K562 (cell line): ENCODE data around the gene NAA80. TPM values are rescaled to one million over a fixed set of nuclear protein-coding genes. Genes with fewer than 3 reads are reported as not detected.

Source experiments
- BRD9 ChIP-seq: fragments of 450-650 bp; IDR thresholded peaks from 2 replicates; pipeline ENCODE4 v1.6.1; 2018; ENCODE audit warnings: low read depth; ENCODE audit not compliant: partially characterized antibody
- ETV6 ChIP-seq, 3 experiments: fragments of 150-350 bp in 1 of 3; sonication (generic) in 1 of 3; formaldehyde crosslinking in 1 of 3; IDR thresholded peaks; 2 replicates each; pipeline versions ENCODE4 v1.6.1 to v1.8.0; 2014 to 2022; ENCODE audit warnings: borderline replicate concordance in 2 of 3, low read depth in 2 of 3, antibody characterized with exemption in 1 of 3, low read length in 1 of 3, mild to moderate bottlenecking in 1 of 3, missing genetic modification reagents in 1 of 3
- FOXK1 ChIP-seq: sonication (generic); formaldehyde crosslinking; IDR thresholded peaks from 2 replicates; pipeline ENCODE4 v1.8.0; 2022; ENCODE audit warnings: missing genetic modification reagents, mild to moderate bottlenecking, borderline replicate concordance
- FUS ChIP-seq: fragments of 200-400 bp; formaldehyde crosslinking; optimal IDR thresholded peaks from 2 replicates; pipeline ENCODE3; 2017; ENCODE audit warnings: low read depth, low read length
- GATA2 ChIP-seq: sonication (generic); formaldehyde crosslinking; IDR thresholded peaks from 2 replicates; pipeline ENCODE4 v1.4.0; 2020; ENCODE audit warnings: mild to moderate bottlenecking, missing genetic modification reagents
- GTF2F1 ChIP-seq: IDR thresholded peaks from 2 replicates; pipeline ENCODE4 v1.6.1; 2011; ENCODE audit warnings: low read depth, low read length, improper control_type of control experiment
- JUND ChIP-seq, 2 experiments: IDR thresholded peaks; 2 replicates in 1 of 2; 3 replicates in 1 of 2; pipeline ENCODE4 v1.6.1; 2011; ENCODE audit warnings: borderline replicate concordance in 2 of 2, low read depth in 2 of 2, low read length in 2 of 2, improper control_type of control experiment in 1 of 2, missing biosample characterization in 1 of 2, missing genetic modification characterization in 1 of 2, missing genetic modification reagents in 1 of 2
- MEIS2 ChIP-seq: fragments of 450-650 bp; IDR thresholded peaks from 2 replicates; pipeline ENCODE4 v1.6.1; 2014; ENCODE audit warnings: mild to moderate bottlenecking; ENCODE audit not compliant: partially characterized antibody
- POLR2AphosphoS2 ChIP-seq: IDR thresholded peaks from 2 replicates; pipeline ENCODE4 v1.6.1; 2012; ENCODE audit warnings: low read length, improper control_type of control experiment
- RB1 ChIP-seq: fragments of 450-650 bp; IDR thresholded peaks from 2 replicates; pipeline ENCODE4 v1.6.1; 2017; ENCODE audit warnings: low read depth, mild to moderate bottlenecking
- SIN3A ChIP-seq, 2 experiments: fragments of 150-350 bp in 1 of 2; IDR thresholded peaks; 2 replicates each; pipeline ENCODE4 v1.6.1; 2011 to 2016; ENCODE audit warnings: borderline replicate concordance in 2 of 2, low read depth in 2 of 2, low read length in 2 of 2, mild to moderate bottlenecking in 2 of 2, moderate library complexity in 2 of 2; ENCODE audit not compliant: control insufficient read depth in 1 of 2
- SOX6 ChIP-seq: fragments of 450-650 bp; IDR thresholded peaks from 2 replicates; pipeline ENCODE4 v1.6.1; 2014; ENCODE audit warnings: mild to moderate bottlenecking
- SRSF1 ChIP-seq: fragments of 200-400 bp; formaldehyde crosslinking; IDR thresholded peaks from 2 replicates; pipeline ENCODE4 v1.6.1; 2017; ENCODE audit warnings: mild to moderate bottlenecking, low read depth, low read length, moderate library complexity
- TBP ChIP-seq: optimal IDR thresholded peaks from 2 replicates; pipeline ENCODE3; 2011; ENCODE audit warnings: low read depth, low read length, improper control_type of control experiment
- TCF7 ChIP-seq: sonication (generic); IDR thresholded peaks from 2 replicates; pipeline ENCODE4 v1.6.1; 2016; ENCODE audit warnings: antibody characterized with exemption, borderline replicate concordance
- YBX1 ChIP-seq: fragments of 450-650 bp; IDR thresholded peaks from 2 replicates; pipeline ENCODE4 v1.7.1; 2016; ENCODE audit warnings: mild to moderate bottlenecking
- polyA plus RNA-seq, 8 experiments: library from polyadenylated mRNA; depleted of rRNA in 4 of 8; stranded (reverse) in 5 of 8; unstranded in 3 of 8; fragments of >200 nt; fragmentation: Nextera tagmentation in 2 of 8; fragmentation: Illumina TruSeq in 1 of 8; extraction: Ambion mirVana in 2 of 8; extraction: Trizol in 1 of 8; gene quantifications; 2 replicates each; pipeline versions ENCODE4 v1.2.1 to v1.2.3, GENCODE V29; 2011 to 2014; ENCODE audit warnings: inconsistent platforms in 1 of 8, missing spikeins in 1 of 8
- total RNA-seq, 7 experiments: library from RNA; depleted of rRNA in 6 of 7; stranded (reverse); fragments of >200 nt in 6 of 7; fragmentation: Illumina TruSeq in 2 of 7; extraction: Trizol in 2 of 7; gene quantifications; 2 replicates each; pipeline versions ENCODE4 v1.2.1 to v1.2.3, GENCODE V29; 2011 to 2021; ENCODE audit warnings: low replicate concordance in 1 of 7
- TF ChIP-seq, protein P1 (sequence below), 2 experiments: fragments of 450-650 bp; conservative IDR thresholded peaks; 2 replicates each; pipeline ENCODE4 v1.6.1; 2017; ENCODE audit warnings: mild to moderate bottlenecking in 2 of 2, moderate library complexity in 2 of 2
- TF ChIP-seq, protein P2 (sequence below): fragments of 450-650 bp; IDR thresholded peaks from 2 replicates; pipeline ENCODE4 v1.6.1; 2017; ENCODE audit warnings: mild to moderate bottlenecking, moderate library complexity
- TF ChIP-seq, protein P3 (sequence below), 2 experiments: fragments of 250-450 bp in 1 of 2; fragments of 450-650 bp in 1 of 2; sonication (Bioruptor Pico) in 1 of 2; IDR thresholded peaks; 2 replicates each; pipeline versions ENCODE4 v1.6.1 to v1.8.0; 2016 to 2021; ENCODE audit warnings: mild to moderate bottlenecking in 2 of 2, moderate library complexity in 2 of 2, missing compliant biosample characterization in 1 of 2, missing genetic modification characterization in 1 of 2
- TF ChIP-seq, protein P4 (sequence below): IDR thresholded peaks from 2 replicates; pipeline ENCODE4 v1.6.1; 2014; ENCODE audit warnings: antibody characterized with exemption

Gene NAA80
- total and polyA plus RNA-seq, 9 of the 15 experiments (the other 6 are each of a cell fraction or from before 2014, with no cell fraction given): 0.82 to 24.0 (median 8.6) TPM

DNA sequence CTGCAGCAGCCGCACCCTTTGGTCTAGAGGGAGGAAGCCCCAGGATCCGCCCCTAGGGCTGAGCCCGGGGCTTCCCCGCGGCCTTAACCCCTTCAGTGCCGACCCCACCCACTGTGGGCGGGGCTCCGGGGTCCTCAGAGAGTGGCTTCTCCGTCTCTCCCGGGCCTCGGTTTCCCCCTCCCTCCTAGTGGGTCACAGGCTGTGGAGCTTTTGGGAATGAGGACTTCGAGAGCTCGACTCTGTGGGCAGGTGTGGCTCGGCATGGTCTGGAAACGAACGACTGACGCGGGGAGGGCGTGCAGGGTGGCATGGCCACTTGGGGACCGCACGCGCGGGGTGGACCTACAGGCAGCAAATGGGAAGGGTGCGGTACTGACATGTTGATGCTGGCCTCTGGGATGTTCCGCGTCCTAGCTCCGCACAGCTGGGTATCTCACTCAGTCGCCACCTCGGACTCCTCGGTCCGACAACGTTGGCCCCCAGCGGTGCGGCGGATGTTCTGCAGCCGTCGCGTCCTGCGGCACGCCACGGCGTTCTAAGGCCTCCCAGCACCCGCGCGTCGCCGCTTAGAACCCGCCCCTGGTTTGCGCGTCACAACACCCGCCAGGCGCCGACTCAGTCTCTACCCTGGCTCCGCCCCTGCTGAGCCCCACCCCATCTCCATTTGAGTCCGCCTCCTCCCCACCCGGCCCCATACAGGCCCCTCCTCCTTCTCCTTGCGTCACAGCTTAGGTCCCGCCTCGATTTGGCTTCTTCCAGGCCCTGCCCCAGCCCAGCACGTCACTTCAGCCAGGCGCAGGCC is at the start of gene NAA80, which contains the start of gene HYAL3 (continued):
- peak; percentile 46 to 93; a peak in 2 of 4 replicates for TF ChIP-seq SIN3A (IDR thresholded peaks at IDR 0.05; ENCODE audit: borderline replicate concordance in 2 of 2, control insufficient read depth in 1 of 2, low read depth in 2 of 2, low read length in 2 of 2)
- no peak for TF ChIP-seq BRD9
- peak; percentile 68 for TF ChIP-seq POLR2AphosphoS2
- TF ChIP-seq GTF2F1: no peak
- no peak for TF ChIP-seq ETV6 (IDR thresholded peaks at IDR 0.05; ENCODE audit: borderline replicate concordance in 1 of 2, low read depth in 2 of 2, low read length in 1 of 2)
- no peak for TF ChIP-seq ETV6 (CRISPR knock-in tag; IDR thresholded peaks at IDR 0.05; ENCODE audit: borderline replicate concordance)
- peak; percentile 21 for TF ChIP-seq TBP
- peak; percentile 19; the same call in 1 of the 2 replicates for TF ChIP-seq RB1
- 0 out of 2 replicates have a peak, but pooled peaks have one; percentile 43 for TF ChIP-seq TCF7
- TF ChIP-seq YBX1: no peak
- no peak for TF ChIP-seq FUS
- TF ChIP-seq, protein P1, sequence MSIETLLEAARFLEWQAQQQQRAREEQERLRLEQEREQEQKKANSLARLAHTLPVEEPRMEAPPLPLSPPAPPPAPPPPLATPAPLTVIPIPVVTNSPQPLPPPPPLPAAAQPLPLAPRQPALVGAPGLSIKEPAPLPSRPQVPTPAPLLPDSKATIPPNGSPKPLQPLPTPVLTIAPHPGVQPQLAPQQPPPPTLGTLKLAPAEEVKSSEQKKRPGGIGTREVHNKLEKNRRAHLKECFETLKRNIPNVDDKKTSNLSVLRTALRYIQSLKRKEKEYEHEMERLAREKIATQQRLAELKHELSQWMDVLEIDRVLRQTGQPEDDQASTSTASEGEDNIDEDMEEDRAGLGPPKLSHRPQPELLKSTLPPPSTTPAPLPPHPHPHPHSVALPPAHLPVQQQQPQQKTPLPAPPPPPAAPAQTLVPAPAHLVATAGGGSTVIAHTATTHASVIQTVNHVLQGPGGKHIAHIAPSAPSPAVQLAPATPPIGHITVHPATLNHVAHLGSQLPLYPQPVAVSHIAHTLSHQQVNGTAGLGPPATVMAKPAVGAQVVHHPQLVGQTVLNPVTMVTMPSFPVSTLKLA (conservative IDR thresholded peaks at IDR 0.05): peak; percentile 79 to 86
- no peak; the same call in 1 of the 2 replicates for TF ChIP-seq JUND (IDR thresholded peaks at IDR 0.05; ENCODE audit: borderline replicate concordance, low read depth, low read length)
- no peak for TF ChIP-seq JUND (tag; IDR thresholded peaks at IDR 0.05; ENCODE audit: borderline replicate concordance, low read depth, low read length)
- TF ChIP-seq MEIS2: no peak
- no peak for TF ChIP-seq GATA2 (CRISPR knock-in tag)
- TF ChIP-seq, protein P2, sequence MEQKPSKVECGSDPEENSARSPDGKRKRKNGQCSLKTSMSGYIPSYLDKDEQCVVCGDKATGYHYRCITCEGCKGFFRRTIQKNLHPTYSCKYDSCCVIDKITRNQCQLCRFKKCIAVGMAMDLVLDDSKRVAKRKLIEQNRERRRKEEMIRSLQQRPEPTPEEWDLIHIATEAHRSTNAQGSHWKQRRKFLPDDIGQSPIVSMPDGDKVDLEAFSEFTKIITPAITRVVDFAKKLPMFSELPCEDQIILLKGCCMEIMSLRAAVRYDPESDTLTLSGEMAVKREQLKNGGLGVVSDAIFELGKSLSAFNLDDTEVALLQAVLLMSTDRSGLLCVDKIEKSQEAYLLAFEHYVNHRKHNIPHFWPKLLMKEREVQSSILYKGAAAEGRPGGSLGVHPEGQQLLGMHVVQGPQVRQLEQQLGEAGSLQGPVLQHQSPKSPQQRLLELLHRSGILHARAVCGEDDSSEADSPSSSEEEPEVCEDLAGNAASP: no peak
- TF ChIP-seq, protein P3, sequence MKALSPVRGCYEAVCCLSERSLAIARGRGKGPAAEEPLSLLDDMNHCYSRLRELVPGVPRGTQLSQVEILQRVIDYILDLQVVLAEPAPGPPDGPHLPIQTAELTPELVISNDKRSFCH (CRISPR knock-in tag; IDR thresholded peaks at IDR 0.05): no peak
- TF ChIP-seq, protein P3 (tag; IDR thresholded peaks at IDR 0.05): no peak; the same call in 1 of the 2 replicates
- 0 out of 2 replicates have a peak, but pooled peaks have one; percentile 12 for TF ChIP-seq SOX6
- 0 out of 2 replicates have a peak, but pooled peaks have one; percentile 17 for TF ChIP-seq FOXK1 (CRISPR knock-in tag)
- TF ChIP-seq, protein P4, sequence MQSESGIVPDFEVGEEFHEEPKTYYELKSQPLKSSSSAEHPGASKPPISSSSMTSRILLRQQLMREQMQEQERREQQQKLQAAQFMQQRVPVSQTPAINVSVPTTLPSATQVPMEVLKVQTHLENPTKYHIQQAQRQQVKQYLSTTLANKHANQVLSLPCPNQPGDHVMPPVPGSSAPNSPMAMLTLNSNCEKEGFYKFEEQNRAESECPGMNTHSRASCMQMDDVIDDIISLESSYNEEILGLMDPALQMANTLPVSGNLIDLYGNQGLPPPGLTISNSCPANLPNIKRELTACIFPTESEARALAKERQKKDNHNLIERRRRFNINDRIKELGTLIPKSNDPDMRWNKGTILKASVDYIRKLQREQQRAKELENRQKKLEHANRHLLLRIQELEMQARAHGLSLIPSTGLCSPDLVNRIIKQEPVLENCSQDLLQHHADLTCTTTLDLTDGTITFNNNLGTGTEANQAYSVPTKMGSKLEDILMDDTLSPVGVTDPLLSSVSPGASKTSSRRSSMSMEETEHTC: no peak
- no peak for TF ChIP-seq SRSF1
